Measurements from ENCODE around the gene TM2D1.

Gene TM2D1

DNA sequence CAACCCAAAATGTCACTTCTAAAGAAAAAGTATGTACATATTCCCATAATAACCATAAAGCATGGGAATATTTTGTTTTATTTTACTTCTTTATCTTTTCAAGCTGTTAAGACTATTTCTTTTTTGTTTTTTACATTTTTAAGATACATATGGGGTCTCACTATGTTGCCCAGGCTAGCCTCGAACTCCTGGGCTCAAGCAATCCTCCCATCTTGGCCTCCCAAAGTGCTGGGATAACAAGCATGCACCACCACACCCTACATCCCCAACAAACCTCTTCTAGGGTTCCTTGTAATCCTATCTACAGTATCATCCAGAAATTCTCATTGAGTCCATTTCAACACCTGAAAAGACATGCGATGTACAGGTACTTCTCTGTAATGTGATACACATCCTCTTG, 87.5 kb downstream of the TM2D1 start:
- Histone ChIP-seq H3K27ac (ENCODE audit: low read depth, low read length) (no peak overlapping the region), H3K36me3 (ENCODE audit: control insufficient read depth in 5 of 5, insufficient read depth in 5 of 5, low read length in 5 of 5) (no peaks in the 10 kb centered on the region), H3K4me3 (ENCODE audit: low read depth in 1 of 5, low read length in 5 of 5) (no peak overlapping the region), H3K27me3 (ENCODE audit: control insufficient read depth in 5 of 5, insufficient read depth in 4 of 5, low read length in 5 of 5) (no peaks in the 10 kb centered on the region), H3K9me3 (ENCODE audit: control insufficient read depth in 5 of 5, low read length in 5 of 5) (no peaks in the 10 kb centered on the region), H3K4me1 (ENCODE audit: control insufficient read depth in 5 of 5, insufficient read depth in 5 of 5, low read length in 5 of 5) (peaks cover 0 to 38% (median 31%) of the 10 kb centered on the region in 5 donors), H3K9ac (ENCODE audit: low read length in 5 of 5) (no peak overlapping the region)

DNA sequence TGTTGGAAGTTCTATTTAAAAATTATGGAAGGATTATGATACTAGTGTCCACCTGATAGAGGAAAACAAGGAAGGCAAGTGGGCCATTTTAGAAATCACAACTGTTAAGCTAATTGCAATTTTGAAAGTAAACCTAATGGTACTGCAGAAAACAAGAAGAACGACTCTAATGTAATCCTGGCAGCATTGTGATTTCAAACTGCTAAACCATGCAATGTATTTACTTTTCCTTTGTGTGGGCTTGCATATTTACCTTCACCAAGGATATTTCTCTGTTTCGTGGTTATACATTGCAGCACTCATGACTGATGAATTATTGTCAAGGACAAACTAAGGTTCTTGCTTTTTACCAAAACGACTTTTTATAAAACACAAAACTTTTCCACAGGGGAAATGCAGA, 88.1 kb downstream of the TM2D1 start:
- Histone ChIP-seq H3K4me1 (ENCODE audit: control insufficient read depth in 5 of 5, insufficient read depth in 5 of 5, low read length in 5 of 5) (peaks cover 0 to 32% (median 28%) of the 10 kb centered on the region in 5 donors), H3K27me3 (ENCODE audit: control insufficient read depth in 5 of 5, insufficient read depth in 4 of 5, low read length in 5 of 5) (no peaks in the 10 kb centered on the region), H3K36me3 (ENCODE audit: control insufficient read depth in 5 of 5, insufficient read depth in 5 of 5, low read length in 5 of 5) (no peaks in the 10 kb centered on the region), H3K9me3 (ENCODE audit: control insufficient read depth in 5 of 5, low read length in 5 of 5) (no peaks in the 10 kb centered on the region), H3K27ac (ENCODE audit: low read depth, low read length) (no peak overlapping the region), H3K9ac (ENCODE audit: low read length in 5 of 5) (no peak overlapping the region), H3K4me3 (ENCODE audit: low read depth in 1 of 5, low read length in 5 of 5) (no peak overlapping the region)

DNA sequence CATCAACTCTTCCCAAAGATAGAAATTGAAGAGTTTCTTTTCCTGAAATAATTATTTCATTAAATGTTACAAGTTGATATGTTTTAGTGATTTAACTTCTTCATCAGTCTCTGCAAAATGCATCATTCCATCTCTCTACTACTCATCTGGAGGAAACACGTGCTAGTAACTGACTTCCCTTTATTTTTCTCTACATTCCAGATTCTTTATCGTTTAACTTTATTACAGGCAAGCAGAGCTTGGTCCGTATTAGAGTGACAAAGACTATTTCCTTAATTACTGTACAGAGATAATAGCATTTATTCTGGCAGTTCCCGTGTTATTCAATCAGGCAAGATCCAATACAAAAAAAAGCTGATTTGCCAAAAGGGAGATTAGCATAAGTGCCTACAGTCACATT, 88.6 kb downstream of the TM2D1 start:
- no peak overlapping the region for H3K27ac ChIP-seq (ENCODE audit: low read depth, low read length)
- H3K4me3 ChIP-seq (ENCODE audit: low read depth in 1 of 5, low read length in 5 of 5): no peak overlapping the region
- H3K4me1 ChIP-seq (ENCODE audit: control insufficient read depth in 5 of 5, insufficient read depth in 5 of 5, low read length in 5 of 5): peaks cover 0 to 31% (median 24%) of the 10 kb centered on the region in 5 donors
- H3K9me3 ChIP-seq (ENCODE audit: control insufficient read depth in 5 of 5, low read length in 5 of 5): no peaks in the 10 kb centered on the region
- no peak overlapping the region for H3K9ac ChIP-seq (ENCODE audit: low read length in 5 of 5)
- no peaks in the 10 kb centered on the region for H3K27me3 ChIP-seq (ENCODE audit: control insufficient read depth in 5 of 5, insufficient read depth in 4 of 5, low read length in 5 of 5)
- no peaks in the 10 kb centered on the region for H3K36me3 ChIP-seq (ENCODE audit: control insufficient read depth in 5 of 5, insufficient read depth in 5 of 5, low read length in 5 of 5)

DNA sequence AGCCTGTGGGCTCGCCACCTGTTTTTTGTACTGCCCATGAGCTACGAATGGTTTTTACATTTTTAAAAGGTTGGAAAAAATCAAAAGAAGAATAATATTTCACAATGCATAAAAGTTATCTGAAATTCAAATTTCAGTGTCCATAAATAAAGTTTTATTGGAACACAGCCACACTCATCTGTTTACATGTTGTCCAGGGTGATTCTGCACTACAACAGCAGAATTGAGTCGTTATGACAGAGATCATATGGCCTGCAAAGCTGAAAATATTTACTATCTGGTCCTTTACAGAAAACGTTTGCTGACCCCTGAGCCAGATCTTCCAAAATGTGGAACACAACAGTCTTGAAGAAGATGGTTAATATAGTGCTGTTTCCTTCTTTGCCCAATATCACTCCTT, 89.4 kb downstream of the TM2D1 start:
- H3K9ac ChIP-seq (ENCODE audit: low read length in 5 of 5): no peak overlapping the region
- H3K27ac ChIP-seq (ENCODE audit: low read depth, low read length): no peak overlapping the region
- peaks cover 0 to 25% (median 16%) of the 10 kb centered on the region in 5 donors for H3K4me1 ChIP-seq (ENCODE audit: control insufficient read depth in 5 of 5, insufficient read depth in 5 of 5, low read length in 5 of 5)
- no peak overlapping the region for H3K4me3 ChIP-seq (ENCODE audit: low read depth in 1 of 5, low read length in 5 of 5)
- H3K36me3 ChIP-seq (ENCODE audit: control insufficient read depth in 5 of 5, insufficient read depth in 5 of 5, low read length in 5 of 5): no peaks in the 10 kb centered on the region
- H3K9me3 ChIP-seq (ENCODE audit: control insufficient read depth in 5 of 5, low read length in 5 of 5): no peaks in the 10 kb centered on the region
- H3K27me3 ChIP-seq (ENCODE audit: control insufficient read depth in 5 of 5, insufficient read depth in 4 of 5, low read length in 5 of 5): no peaks in the 10 kb centered on the region

DNA sequence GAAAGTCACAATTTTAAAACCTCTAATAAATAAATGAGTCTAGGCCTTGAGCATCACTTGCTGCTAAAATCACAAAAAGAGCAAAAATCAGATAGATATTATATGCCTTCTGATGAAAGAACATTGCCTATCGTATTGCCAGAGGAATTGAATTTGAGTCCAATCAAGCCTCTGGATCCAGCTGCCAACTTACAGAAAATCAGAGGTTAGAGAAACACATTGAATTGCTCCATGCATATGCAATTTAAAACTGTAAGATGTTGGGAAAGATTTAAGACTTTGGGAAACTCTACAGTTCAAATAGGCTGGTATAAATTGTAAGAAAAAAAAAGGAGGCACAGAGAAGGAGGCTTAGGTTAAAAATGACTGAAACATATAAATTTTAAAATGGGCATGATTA, 93.5 kb downstream of the TM2D1 start:
- H3K9me3 ChIP-seq (ENCODE audit: control insufficient read depth in 5 of 5, low read length in 5 of 5): no peaks in the 10 kb centered on the region

More for the DNA sequence above, 93.5 kb downstream of the TM2D1 start:
- no peak overlapping the region for H3K9ac ChIP-seq (ENCODE audit: low read length in 5 of 5)
- H3K27me3 ChIP-seq (ENCODE audit: control insufficient read depth in 5 of 5, insufficient read depth in 4 of 5, low read length in 5 of 5): no peaks in the 10 kb centered on the region
- no peak overlapping the region for H3K4me3 ChIP-seq (ENCODE audit: low read depth in 1 of 5, low read length in 5 of 5)
- no peak overlapping the region for H3K27ac ChIP-seq (ENCODE audit: low read depth, low read length)
- H3K36me3 ChIP-seq (ENCODE audit: control insufficient read depth in 5 of 5, insufficient read depth in 5 of 5, low read length in 5 of 5): no peaks in the 10 kb centered on the region
- peaks cover 0 to 6% (median 0%) of the 10 kb centered on the region in 5 donors for H3K4me1 ChIP-seq (ENCODE audit: control insufficient read depth in 5 of 5, insufficient read depth in 5 of 5, low read length in 5 of 5)
